WTC11 (cell line): Measurements from ENCODE around the gene TRMT44. TPM values are rescaled to one million over a fixed set of nuclear protein-coding genes. Genes with fewer than 3 reads are reported as not detected.

Experiments
- ATAC-seq: fragments of 200-7000 bp; cut with Tn5 transposase; 2 replicates; pipeline ENCODE4 v1.10.0; 2021; ENCODE audit warnings: mild to moderate bottlenecking, moderate library complexity
- CTCF ChIA-PET: fragments of 300-600 bp; sonication (Branson Sonifier 250); formaldehyde crosslinking; loops from one replicate; lab custom pipeline; 2021; ENCODE audit warnings: antibody characterized with exemption; lab: Charles Lee
- POLR2A ChIA-PET: fragments of 350-600 bp; sonication (Branson Sonifier 250); formaldehyde crosslinking; loops from one replicate; lab custom pipeline; 2021; ENCODE audit warnings: antibody characterized with exemption; lab: Charles Lee
- DNase-seq: peaks from one replicate; pipeline ENCODE4 v3.0.0; 2021; ENCODE audit warnings: low spot score
- H3K27ac Mint-ChIP-seq: 2 replicates; pipeline ENCODE4 v1.8.0; 2021; ENCODE audit warnings: mixed read lengths
- H3K27me3 Mint-ChIP-seq: 2 replicates; pipeline ENCODE4 v1.8.0; 2021; ENCODE audit warnings: low read depth, mild to moderate bottlenecking, moderate library complexity, mixed read lengths
- H3K36me3 Mint-ChIP-seq: 2 replicates; pipeline ENCODE4 v1.8.0; 2021; ENCODE audit warnings: mixed read lengths
- H3K4me1 Mint-ChIP-seq: 2 replicates; pipeline ENCODE4 v1.8.0; 2022; ENCODE audit warnings: mixed read lengths
- H3K4me3 Mint-ChIP-seq: 2 replicates; pipeline ENCODE4 v1.8.0; 2021; ENCODE audit warnings: mild to moderate bottlenecking, moderate library complexity, mixed read lengths
- H3K9me3 Mint-ChIP-seq: 2 replicates; pipeline ENCODE4 v1.8.0; 2021; ENCODE audit warnings: mixed read lengths
- ATF3 ChIP-seq: sonication (generic); formaldehyde crosslinking; conservative IDR thresholded peaks from 2 replicates; pipeline ENCODE4 v1.8.1; 2022; ENCODE audit warnings: mild to moderate bottlenecking, missing genetic modification reagents
- ERG ChIP-seq: fragments of 250-450 bp; sonication (Bioruptor Pico); IDR thresholded peaks from 2 replicates; pipeline ENCODE4 v1.8.0; 2021; ENCODE audit warnings: mild to moderate bottlenecking
- ESRRA ChIP-seq: sonication (generic); formaldehyde crosslinking; IDR thresholded peaks from 2 replicates; pipeline ENCODE4 v1.8.1; 2022; ENCODE audit warnings: mild to moderate bottlenecking, missing genetic modification reagents, borderline replicate concordance
- FOXP1 ChIP-seq: sonication (generic); formaldehyde crosslinking; IDR thresholded peaks from 2 replicates; pipeline ENCODE4 v1.8.0; 2022; ENCODE audit warnings: missing genetic modification reagents, mild to moderate bottlenecking, moderate library complexity, borderline replicate concordance
- FOXP4 ChIP-seq: sonication (generic); formaldehyde crosslinking; IDR thresholded peaks from 2 replicates; pipeline ENCODE4 v1.8.0; 2022; ENCODE audit warnings: mild to moderate bottlenecking, missing genetic modification reagents
- GABPB1 ChIP-seq: sonication (generic); formaldehyde crosslinking; IDR thresholded peaks from 2 replicates; pipeline ENCODE4 v1.8.1; 2023; ENCODE audit warnings: mild to moderate bottlenecking, missing genetic modification reagents
- HMGA2 ChIP-seq: fragments of 250-450 bp; sonication (Bioruptor Pico); IDR thresholded peaks from 2 replicates; pipeline ENCODE4 v1.4.0; 2021; ENCODE audit warnings: mild to moderate bottlenecking, moderate library complexity
- IRF2 ChIP-seq: sonication (generic); formaldehyde crosslinking; IDR thresholded peaks from 2 replicates; pipeline ENCODE4 v1.8.0; 2022; ENCODE audit warnings: low read depth, missing genetic modification reagents, borderline replicate concordance
- MLX ChIP-seq: sonication (generic); formaldehyde crosslinking; IDR thresholded peaks from 2 replicates; pipeline ENCODE4 v1.8.1; 2023; ENCODE audit warnings: mild to moderate bottlenecking, missing genetic modification reagents, moderate library complexity
- MYBL2 ChIP-seq: sonication (generic); formaldehyde crosslinking; IDR thresholded peaks from 2 replicates; pipeline ENCODE4 v1.8.1; 2023; ENCODE audit warnings: mild to moderate bottlenecking, moderate library complexity, missing genetic modification reagents
- PREB ChIP-seq: sonication (generic); formaldehyde crosslinking; IDR thresholded peaks from 2 replicates; pipeline ENCODE4 v1.8.1; 2022; ENCODE audit warnings: mild to moderate bottlenecking, missing genetic modification reagents, moderate library complexity, borderline replicate concordance
- RELA ChIP-seq: sonication (generic); formaldehyde crosslinking; IDR thresholded peaks from 2 replicates; pipeline ENCODE4 v1.8.1; 2022; ENCODE audit warnings: missing genetic modification reagents, mild to moderate bottlenecking, borderline replicate concordance
- TP53 ChIP-seq: sonication (generic); formaldehyde crosslinking; IDR thresholded peaks from 2 replicates; pipeline ENCODE4 v1.8.1; 2023; ENCODE audit warnings: mild to moderate bottlenecking, missing genetic modification reagents
- ZNF281 ChIP-seq: sonication (generic); formaldehyde crosslinking; IDR thresholded peaks from 2 replicates; pipeline ENCODE4 v1.8.0; 2023; ENCODE audit warnings: mild to moderate bottlenecking, missing genetic modification reagents
- ZNF423 ChIP-seq: fragments of 250-450 bp; sonication (Bioruptor Pico); IDR thresholded peaks from 2 replicates; pipeline ENCODE4 v2.1.2; 2022; ENCODE audit warnings: mild to moderate bottlenecking, moderate library complexity
- ZNF512 ChIP-seq: sonication (generic); formaldehyde crosslinking; IDR thresholded peaks from 2 replicates; pipeline ENCODE4 v1.8.1; 2022; ENCODE audit warnings: missing genetic modification reagents, borderline replicate concordance
- total RNA-seq: library from RNA; stranded (reverse); gene quantifications from 3 replicates; pipeline ENCODE4 v1.2.3, GENCODE V29; 2021

Gene TRMT44
- total RNA-seq, 1 experiment from 2014 or later, result 28.4 TPM

GRCh38 chr4:8471211-8471875, 30.8 kb downstream of the TRMT44 start (continued):
- no peak for TF ChIP-seq PREB (CRISPR knock-in tag)
- TF ChIP-seq ZNF281 (CRISPR knock-in tag), result no peak
- no peak for TF ChIP-seq ZNF512 (CRISPR knock-in tag)
- no peak for TF ChIP-seq FOXP4
- TF ChIP-seq ATF3 (CRISPR knock-in tag), result no peak
- TF ChIP-seq MLX (CRISPR knock-in tag), result no peak
- no peak for TF ChIP-seq TP53
- TF ChIP-seq RELA, result no peak
- no peak for TF ChIP-seq GABPB1 (CRISPR knock-in tag)
- no peak for TF ChIP-seq ERG (CRISPR knock-in tag)

GRCh38 chr4:8472158-8472688, 31.6 kb downstream of the TRMT44 start:
- Mint-ChIP-seq H3K36me3 (peaks cover 32% of the 10 kb centered on the region), H3K4me3 (no peak overlapping the region), H3K27ac (peak overlapping the region; percentile 91), H3K4me1 (0 out of 2 replicates have a peak, but pooled peaks cover 2% of the 10 kb centered on the region), H3K27me3 (no peaks in the 10 kb centered on the region), H3K9me3 (no peaks in the 10 kb centered on the region)
- ATAC-seq, result no peak
- no peak for TF ChIP-seq IRF2 (CRISPR knock-in tag)
- TF ChIP-seq HMGA2 (CRISPR knock-in tag), result no peak
- TF ChIP-seq ESRRA (CRISPR knock-in tag), result no peak
- no peak for TF ChIP-seq MYBL2
- no peak for TF ChIP-seq FOXP1
- no peak for TF ChIP-seq ZNF423 (CRISPR knock-in tag)
- no peak for DNase-seq
- ChIA-PET CTCF (interaction anchor here (1.1 to 3.4 kb wide), 4 partner anchors 32 to 135 kb away, joined by 3 to 17 read pairs (median 11); partner anchors contain the start of gene CPZ), POLR2A (no interaction called here)
